DND-41 (cell line): ENCODE measurements around the gene GCLC.

ENCODE experiments used
- ATAC-seq: fragments of 200-7000 bp; cut with Tn5 transposase; 3 replicates; pipeline ENCODE4 v1.9.1; 2021; ENCODE audit warnings: low read depth; ENCODE audit not compliant: insufficient read depth
- DNase-seq: peaks from one replicate; pipeline ENCODE4 v3.0.0-alpha.2; 2020
- H2AFZ ChIP-seq: 2 replicates; pipeline ENCODE4 v1.6.0; 2012; ENCODE audit warnings: low read depth, low read length
- H3K27ac ChIP-seq: 2 replicates; pipeline ENCODE4 v1.5.1; 2012; ENCODE audit warnings: low read length, inconsistent platforms
- H3K27me3 ChIP-seq: fragments of 200-600 bp; sonication (generic); 2 replicates; pipeline ENCODE4 v1.6.0; 2012; ENCODE audit warnings: low read length, mild to moderate bottlenecking, inconsistent platforms; ENCODE audit not compliant: insufficient read depth, poor library complexity
- H3K36me3 ChIP-seq: 2 replicates; pipeline ENCODE4 v1.5.1; 2012; ENCODE audit warnings: low read length, inconsistent platforms; ENCODE audit not compliant: insufficient read depth
- H3K4me1 ChIP-seq: 2 replicates; pipeline ENCODE4 v1.5.1; 2012; ENCODE audit warnings: mild to moderate bottlenecking, low read length; ENCODE audit not compliant: insufficient read depth
- H3K4me2 ChIP-seq: 2 replicates; pipeline ENCODE4 v1.6.0; 2012; ENCODE audit warnings: mild to moderate bottlenecking, moderate library complexity, low read length, inconsistent platforms; ENCODE audit not compliant: insufficient read depth
- H3K4me3 ChIP-seq, 2 experiments: fragments of 200-600 bp in 1 of 2; shearing (Covaris generic) in 1 of 2; 2 replicates each; pipeline ENCODE4 v1.5.1; 2012 to 2016; ENCODE audit warnings: inconsistent platforms in 2 of 2, low read length in 2 of 2, mild to moderate bottlenecking in 2 of 2, low read depth in 1 of 2, moderate library complexity in 1 of 2
- H3K79me2 ChIP-seq: 2 replicates; pipeline ENCODE4 v1.6.0; 2012; ENCODE audit warnings: low read length, inconsistent platforms; ENCODE audit not compliant: insufficient read depth
- H3K9ac ChIP-seq: 2 replicates; pipeline ENCODE4 v1.6.0; 2012; ENCODE audit warnings: low read depth, mild to moderate bottlenecking, inconsistent platforms, low read length, moderate library complexity
- H3K9me3 ChIP-seq: 2 replicates; pipeline ENCODE4 v1.5.1; 2012; ENCODE audit warnings: low read length, moderate library complexity, mild to moderate bottlenecking, inconsistent platforms; ENCODE audit not compliant: insufficient read depth, severe bottlenecking
- H4K20me1 ChIP-seq: 2 replicates; pipeline ENCODE4 v1.6.0; 2012; ENCODE audit warnings: low read length; ENCODE audit not compliant: insufficient read depth
- CTCF ChIP-seq: IDR thresholded peaks from 2 replicates; pipeline ENCODE4 v1.5.1; 2012; ENCODE audit warnings: borderline replicate concordance, low read length, moderate library complexity, mild to moderate bottlenecking; ENCODE audit not compliant: poor library complexity, severe bottlenecking; ENCODE audit errors: extremely low read depth
- EZH2 ChIP-seq: IDR thresholded peaks from 3 replicates; pipeline ENCODE4 v1.6.1; 2012; ENCODE audit warnings: borderline replicate concordance, low read depth, mild to moderate bottlenecking, moderate library complexity, low read length, inconsistent platforms; ENCODE audit not compliant: severe bottlenecking

The GCLC gene

GRCh38 chr6:53496797-53497375, 48.0 kb downstream of the GCLC start:
- Histone ChIP-seq H3K27me3 (no peaks in the 10 kb centered on the region), H3K27ac (no peak overlapping the region), H3K79me2 (no peaks in the 10 kb centered on the region), H3K4me3 (no peak overlapping the region), H4K20me1 (no peaks in the 10 kb centered on the region), H3K36me3 (peaks cover 32% of the 10 kb centered on the region), H3K9ac (no peak overlapping the region), H2AFZ (no peak overlapping the region), H3K4me1 (no peaks in the 10 kb centered on the region; the same call in 1 of the 2 replicates), H3K9me3 (no peaks in the 10 kb centered on the region), H3K4me2 (no peak overlapping the region)
- no peak for DNase-seq
- TF ChIP-seq CTCF, result no peak
- TF ChIP-seq EZH2, result no peak
- ATAC-seq, result no peak

GRCh38 chr6:53495506-53496499, 49.1 kb downstream of the GCLC start:
- Histone ChIP-seq H3K9me3 (no peaks in the 10 kb centered on the region), H3K4me2 (no peak overlapping the region), H2AFZ (no peak overlapping the region), H3K27me3 (no peaks in the 10 kb centered on the region), H3K4me1 (no peaks in the 10 kb centered on the region; the same call in 1 of the 2 replicates), H3K36me3 (peaks cover 25% of the 10 kb centered on the region), H3K79me2 (no peaks in the 10 kb centered on the region), H4K20me1 (no peaks in the 10 kb centered on the region), H3K4me3 (no peak overlapping the region), H3K9ac (no peak overlapping the region), H3K27ac (no peak overlapping the region)
- ATAC-seq (peak; percentile 19; the same call in 1 of the 3 replicates), DNase-seq (no peak)
- TF ChIP-seq EZH2 (no peak), CTCF (no peak)

DNA sequence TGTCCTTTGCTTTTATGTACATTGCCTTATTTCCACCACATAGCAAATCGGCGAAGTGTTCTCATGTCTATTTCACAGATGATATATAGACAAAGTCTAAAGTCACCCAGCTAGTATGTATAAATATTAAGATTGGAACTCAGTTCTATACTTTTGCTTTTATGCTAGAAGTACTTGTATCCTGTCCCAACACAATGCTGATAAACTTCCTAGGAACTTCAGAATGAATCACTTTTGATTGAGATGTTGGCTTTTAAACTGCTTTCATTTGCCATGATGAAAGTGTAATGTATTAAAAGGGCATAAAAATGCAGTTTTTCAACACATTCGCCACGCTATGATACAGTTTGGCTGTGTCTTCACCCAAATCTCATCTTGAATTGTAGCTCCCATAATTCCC, 50.8 kb downstream of the GCLC start:
- H3K79me2 ChIP-seq, result no peaks in the 10 kb centered on the region
- H3K27me3 ChIP-seq, result no peaks in the 10 kb centered on the region
- no peak overlapping the region for H3K27ac ChIP-seq
- H3K4me2 ChIP-seq, result no peak overlapping the region
- no peaks in the 10 kb centered on the region for H3K9me3 ChIP-seq
- no peak overlapping the region for H3K4me3 ChIP-seq
- TF ChIP-seq EZH2 (no peak), CTCF (no peak)
- H3K4me1 ChIP-seq, result no peaks in the 10 kb centered on the region; the same call in 1 of the 2 replicates
- no peak overlapping the region for H2AFZ ChIP-seq
- ATAC-seq (no peak), DNase-seq (no peak)
- no peaks in the 10 kb centered on the region for H4K20me1 ChIP-seq
- H3K36me3 ChIP-seq, result peaks cover 8% of the 10 kb centered on the region; the same call in 1 of the 2 replicates
- H3K9ac ChIP-seq, result no peak overlapping the region
